GM12873 (cell line): ENCODE measurements around the gene MYEOV.

ENCODE experiments used
- TF ChIP-seq, protein P1 (sequence below): IDR thresholded peaks from 2 replicates; pipeline ENCODE4 v1.5.1; 2012; ENCODE audit warnings: low read depth, mild to moderate bottlenecking, moderate library complexity, low read length, control low read depth; ENCODE audit not compliant: insufficient read depth; ENCODE audit errors: missing control alignments

Gene MYEOV

GRCh38 chr11:69342588-69343330 lies 48.8 kb downstream of the MYEOV start:
- TF ChIP-seq, protein P1, sequence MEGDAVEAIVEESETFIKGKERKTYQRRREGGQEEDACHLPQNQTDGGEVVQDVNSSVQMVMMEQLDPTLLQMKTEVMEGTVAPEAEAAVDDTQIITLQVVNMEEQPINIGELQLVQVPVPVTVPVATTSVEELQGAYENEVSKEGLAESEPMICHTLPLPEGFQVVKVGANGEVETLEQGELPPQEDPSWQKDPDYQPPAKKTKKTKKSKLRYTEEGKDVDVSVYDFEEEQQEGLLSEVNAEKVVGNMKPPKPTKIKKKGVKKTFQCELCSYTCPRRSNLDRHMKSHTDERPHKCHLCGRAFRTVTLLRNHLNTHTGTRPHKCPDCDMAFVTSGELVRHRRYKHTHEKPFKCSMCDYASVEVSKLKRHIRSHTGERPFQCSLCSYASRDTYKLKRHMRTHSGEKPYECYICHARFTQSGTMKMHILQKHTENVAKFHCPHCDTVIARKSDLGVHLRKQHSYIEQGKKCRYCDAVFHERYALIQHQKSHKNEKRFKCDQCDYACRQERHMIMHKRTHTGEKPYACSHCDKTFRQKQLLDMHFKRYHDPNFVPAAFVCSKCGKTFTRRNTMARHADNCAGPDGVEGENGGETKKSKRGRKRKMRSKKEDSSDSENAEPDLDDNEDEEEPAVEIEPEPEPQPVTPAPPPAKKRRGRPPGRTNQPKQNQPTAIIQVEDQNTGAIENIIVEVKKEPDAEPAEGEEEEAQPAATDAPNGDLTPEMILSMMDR = no peak

DNA sequence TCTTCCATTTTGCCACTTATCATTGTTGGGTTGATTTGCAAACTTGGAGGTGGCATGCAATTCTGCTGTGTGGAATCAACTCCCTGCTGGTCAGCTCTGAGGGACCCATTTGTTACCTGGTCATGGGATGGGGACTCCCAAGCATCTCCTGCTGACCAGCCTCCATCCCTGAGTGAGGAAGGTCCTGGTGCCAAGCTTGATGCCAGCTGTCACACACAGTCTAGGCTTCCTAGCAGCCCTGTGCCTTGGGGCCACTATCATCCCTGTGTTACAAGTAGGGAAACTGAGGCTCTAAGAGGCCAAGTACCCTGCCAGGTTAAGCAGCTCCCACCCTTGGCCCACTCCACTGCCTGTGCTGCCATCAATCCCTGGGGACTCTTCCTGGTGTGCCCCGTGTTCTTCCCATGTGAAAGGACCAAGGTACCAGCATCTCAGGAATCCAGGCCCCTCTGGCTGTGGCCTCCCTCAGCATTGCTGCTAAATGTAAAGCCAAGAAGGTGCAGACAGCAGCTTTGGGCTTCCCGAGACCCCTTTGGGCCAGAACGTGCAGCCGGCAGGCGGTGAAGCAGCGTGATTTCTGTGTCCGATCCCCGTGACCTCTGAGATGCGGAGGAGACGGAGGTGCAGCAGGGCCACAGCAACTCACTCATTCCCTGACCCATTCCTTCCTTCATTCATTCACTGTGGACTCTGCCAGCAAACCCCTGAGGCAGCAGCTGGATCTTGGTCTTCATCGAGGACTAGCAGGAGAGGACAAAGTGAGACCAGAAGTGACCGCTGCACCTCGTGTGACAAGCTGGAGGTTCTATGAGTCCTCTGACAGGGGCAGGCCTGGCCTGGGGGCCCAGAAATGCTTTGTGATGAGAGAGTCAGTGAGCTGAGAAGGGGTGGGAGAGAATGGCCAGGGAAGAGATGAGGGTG lies 49.7 kb downstream of the MYEOV start:
- TF ChIP-seq, protein P1 = no peak

- TF ChIP-seq, protein P1 = no peak
These were observed 50.7 kb downstream of the MYEOV start for GRCh38 chr11:69344570-69345145.
